HepG2 (cell line): ENCODE data around the gene DUS1L. TPM values are rescaled to one million over a fixed set of nuclear protein-coding genes. Genes with fewer than 3 reads are reported as not detected.

Experiments used
- ARID4A ChIP-seq: sonication (generic); formaldehyde crosslinking; IDR thresholded peaks from 2 replicates; pipeline ENCODE4 v1.5.0; 2020; ENCODE audit warnings: mild to moderate bottlenecking, missing genetic modification reagents, borderline replicate concordance
- BHLHE40 ChIP-seq: IDR thresholded peaks from 2 replicates; pipeline ENCODE4 v1.6.1; 2011; ENCODE audit warnings: low read length, improper control_type of control experiment
- FOXA1 ChIP-seq, 2 experiments: fragments of 450-650 bp in 1 of 2; sonication (generic) in 1 of 2; formaldehyde crosslinking in 1 of 2; IDR thresholded peaks; 2 replicates each; pipeline versions ENCODE4 v1.4.0 to v1.6.1; 2016 to 2020; ENCODE audit warnings: missing genetic modification reagents in 1 of 2
- HDAC1 ChIP-seq: sonication (generic); formaldehyde crosslinking; IDR thresholded peaks from 2 replicates; pipeline ENCODE4 v1.5.1; 2020; ENCODE audit warnings: mild to moderate bottlenecking, missing genetic modification reagents
- HOXA9 ChIP-seq: sonication (generic); formaldehyde crosslinking; IDR thresholded peaks from 2 replicates; pipeline ENCODE4 v1.8.1; 2022; ENCODE audit warnings: missing genetic modification reagents, mild to moderate bottlenecking, moderate library complexity, borderline replicate concordance
- IRF2 ChIP-seq: IDR thresholded peaks from 2 replicates; pipeline ENCODE4 v1.6.1; 2018; ENCODE audit warnings: missing genetic modification reagents, missing compliant biosample characterization
- MTF2 ChIP-seq: sonication (generic); formaldehyde crosslinking; IDR thresholded peaks from 2 replicates; pipeline ENCODE4 v1.5.0; 2020; ENCODE audit warnings: missing genetic modification reagents, borderline replicate concordance
- NFIB ChIP-seq: sonication (generic); formaldehyde crosslinking; IDR thresholded peaks from 2 replicates; pipeline ENCODE4 v1.9.0; 2021; ENCODE audit warnings: missing genetic modification reagents, mild to moderate bottlenecking, borderline replicate concordance
- NR1H2 ChIP-seq: sonication (generic); formaldehyde crosslinking; IDR thresholded peaks from 2 replicates; pipeline ENCODE4 v1.8.1; 2022; ENCODE audit warnings: low read depth, missing genetic modification reagents, borderline replicate concordance
- REL ChIP-seq: sonication (generic); formaldehyde crosslinking; conservative IDR thresholded peaks from 2 replicates; pipeline ENCODE4 v1.8.0; 2022; ENCODE audit warnings: mild to moderate bottlenecking, missing genetic modification reagents, moderate library complexity
- TEF ChIP-seq: sonication (generic); formaldehyde crosslinking; IDR thresholded peaks from 2 replicates; pipeline ENCODE4 v1.5.0; 2020; ENCODE audit warnings: missing genetic modification reagents
- ZBTB3 ChIP-seq: sonication (generic); formaldehyde crosslinking; IDR thresholded peaks from 2 replicates; pipeline ENCODE4 v1.4.0; 2020; ENCODE audit warnings: low read depth, mild to moderate bottlenecking, moderate library complexity, missing genetic modification reagents, borderline replicate concordance
- ZGPAT ChIP-seq: IDR thresholded peaks from 2 replicates; pipeline ENCODE4 v1.6.1; 2016; ENCODE audit warnings: mild to moderate bottlenecking
- ZMYM4 ChIP-seq: sonication (generic); formaldehyde crosslinking; IDR thresholded peaks from 2 replicates; pipeline ENCODE4 v1.8.1; 2023; ENCODE audit warnings: mild to moderate bottlenecking, missing genetic modification reagents
- ZNF205 ChIP-seq: IDR thresholded peaks from 2 replicates; pipeline ENCODE4 v1.6.1; 2018; ENCODE audit warnings: missing biosample characterization, missing genetic modification reagents
- ZNF274 ChIP-seq: sonication (generic); formaldehyde crosslinking; IDR thresholded peaks from 2 replicates; pipeline ENCODE4 v1.5.1; 2020; ENCODE audit warnings: mild to moderate bottlenecking, missing genetic modification reagents
- ZNF468 ChIP-seq: sonication (generic); formaldehyde crosslinking; IDR thresholded peaks from 2 replicates; pipeline ENCODE4 v1.8.0; 2022; ENCODE audit warnings: mild to moderate bottlenecking, moderate library complexity, missing genetic modification reagents
- ZNF678 ChIP-seq: sonication (generic); formaldehyde crosslinking; IDR thresholded peaks from 2 replicates; pipeline ENCODE4 v1.4.0; 2020; ENCODE audit warnings: mild to moderate bottlenecking, missing genetic modification reagents
- ZSCAN25 ChIP-seq: sonication (generic); formaldehyde crosslinking; IDR thresholded peaks from 2 replicates; pipeline ENCODE4 v1.8.0; 2022; ENCODE audit warnings: mild to moderate bottlenecking, missing genetic modification reagents
- polyA plus RNA-seq, 8 experiments: library from polyadenylated mRNA; depleted of rRNA in 3 of 8; stranded (reverse) in 7 of 8; unstranded in 1 of 8; fragments of >200 nt; fragmentation: Illumina TruSeq in 4 of 8; extraction: Trizol in 4 of 8; gene quantifications; 2 replicates each; pipeline versions ENCODE4 v1.2.1 to v1.2.3, GENCODE V29; 2011 to 2016; ENCODE audit warnings: low read depth in 4 of 8, missing spikeins in 1 of 8, mixed read lengths in 1 of 8; ENCODE audit not compliant: insufficient read depth in 1 of 8
- total RNA-seq, 5 experiments: library from RNA; depleted of rRNA; stranded (reverse); fragments of >200 nt; fragmentation: Illumina TruSeq; extraction: Trizol; gene quantifications; 2 replicates each; pipeline ENCODE4 v1.2.3, GENCODE V29; 2016; ENCODE audit warnings: low read depth in 1 of 5

Gene DUS1L
- total and polyA plus RNA-seq, 2 of the 13 experiments (the other 11 are each of a cell fraction or from before 2014, with no cell fraction given) = 81.0 to 109 TPM

- TF ChIP-seq REL (CRISPR knock-in tag) = peak; percentile 42; the same call in 1 of the 2 replicates
- TF ChIP-seq ZBTB3 (CRISPR knock-in tag) = no peak
- TF ChIP-seq ZNF205 (CRISPR knock-in tag) = peak; percentile 78
- peak; percentile 71 for TF ChIP-seq ZNF274 (CRISPR knock-in tag)
- no peak for TF ChIP-seq ZNF468 (CRISPR knock-in tag)
- no peak for TF ChIP-seq NR1H2 (CRISPR knock-in tag)
- 0 out of 2 replicates have a peak, but pooled peaks have one; percentile 41 for TF ChIP-seq IRF2 (CRISPR knock-in tag)
- no peak for TF ChIP-seq ZNF678
- TF ChIP-seq NFIB = no peak
- TF ChIP-seq TEF (CRISPR knock-in tag) = no peak
- TF ChIP-seq ZSCAN25 = peak; percentile 75; the same call in 1 of the 2 replicates
- TF ChIP-seq HDAC1 (CRISPR knock-in tag) = peak; percentile 92
- peak; percentile 73; the same call in 1 of the 2 replicates for TF ChIP-seq ZGPAT
- no peak for TF ChIP-seq FOXA1 (IDR thresholded peaks at IDR 0.05)
- TF ChIP-seq FOXA1 (CRISPR knock-in tag; IDR thresholded peaks at IDR 0.05) = peak; percentile 42
- 0 out of 2 replicates have a peak, but pooled peaks have one; percentile 49 for TF ChIP-seq ZMYM4 (CRISPR knock-in tag)
- TF ChIP-seq BHLHE40 = no peak
- peak; percentile 68; the same call in 1 of the 2 replicates for TF ChIP-seq MTF2
- TF ChIP-seq HOXA9 (CRISPR knock-in tag) = no peak
- TF ChIP-seq ARID4A = peak; percentile 91
These were observed 8.6 kb downstream of the DUS1L start (continued) for GRCh38 chr17:82056729-82057621.
